GM19467 (cell line): Measurements from ENCODE around the gene CCDC12.

ENCODE experiments used
- ATAC-seq: cut with Tn5 transposase; IDR thresholded peaks from one replicate; pipeline ENCODE4 v1.9.1; 2021; ENCODE audit warnings: mild to moderate bottlenecking, moderate library complexity; ENCODE audit not compliant: unreplicated experiment

Gene CCDC12

DNA sequence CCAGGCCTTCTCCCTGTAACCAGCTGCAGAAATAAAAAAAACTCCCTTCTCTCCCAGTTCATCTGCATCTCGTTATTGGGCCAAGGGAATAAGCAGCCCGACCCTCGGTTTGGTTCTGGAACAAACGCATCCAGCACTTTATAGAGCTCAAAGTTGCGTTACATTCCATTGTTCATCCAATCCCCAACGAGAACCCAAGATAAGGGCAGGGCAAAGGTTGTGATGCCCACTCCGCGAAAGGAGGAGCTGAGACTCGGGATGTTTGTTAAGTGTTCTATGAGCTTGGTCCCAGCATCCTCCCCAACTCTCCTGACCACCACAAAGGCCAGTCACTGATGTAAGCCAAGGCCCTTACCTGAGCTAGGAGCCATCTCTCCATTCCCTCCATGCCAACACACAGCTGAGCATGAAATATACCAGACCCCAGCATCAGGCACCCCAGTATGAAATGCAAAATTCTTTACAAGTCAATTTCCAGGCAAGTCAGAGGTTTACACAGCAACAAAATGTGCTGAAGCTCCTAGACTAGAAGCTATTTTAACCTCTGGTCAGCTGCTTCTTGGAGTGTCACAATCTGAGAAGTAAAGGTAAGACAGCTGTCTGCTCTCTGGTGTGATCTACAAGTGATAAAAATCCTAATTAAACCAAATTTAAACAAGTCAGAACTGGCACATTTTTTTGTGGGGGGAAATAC, 17.9 kb downstream of the CCDC12 start:
- no peak for ATAC-seq

- ATAC-seq, result no peak
Measured at GRCh38 chr3:46957092-46957820, 19.3 kb downstream of the CCDC12 start.

- ATAC-seq, result no peak
Measured at GRCh38 chr3:46955801-46956259, 20.7 kb downstream of the CCDC12 start.

- no peak for ATAC-seq
Measured at GRCh38 chr3:46955157-46955556, 21.4 kb downstream of the CCDC12 start.

DNA sequence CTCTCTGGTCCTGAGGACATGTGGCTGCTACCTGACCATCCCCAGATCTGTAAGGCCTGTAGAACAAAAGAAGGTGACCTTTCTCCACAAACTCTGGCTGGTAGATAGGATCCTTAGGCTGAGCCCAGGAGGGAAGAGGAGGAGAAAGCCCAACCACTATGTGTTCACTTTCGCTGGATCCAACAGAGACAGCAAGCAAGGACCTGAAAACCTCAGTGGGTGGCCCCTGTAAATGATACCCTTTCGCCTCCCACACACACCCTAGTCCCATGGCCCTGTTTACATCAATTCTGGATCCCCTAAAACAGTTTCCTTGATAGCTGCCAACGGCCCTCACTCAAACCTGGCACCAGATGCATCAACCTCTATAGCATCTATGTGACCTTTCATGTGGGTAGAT, 22.4 kb downstream of the CCDC12 start:
- ATAC-seq, result no peak

- no peak for ATAC-seq
Measured at GRCh38 chr3:46953234-46954010, 23.1 kb downstream of the CCDC12 start.

GRCh38 chr3:46952813-46953212, 23.7 kb downstream of the CCDC12 start:
- no peak for ATAC-seq

DNA sequence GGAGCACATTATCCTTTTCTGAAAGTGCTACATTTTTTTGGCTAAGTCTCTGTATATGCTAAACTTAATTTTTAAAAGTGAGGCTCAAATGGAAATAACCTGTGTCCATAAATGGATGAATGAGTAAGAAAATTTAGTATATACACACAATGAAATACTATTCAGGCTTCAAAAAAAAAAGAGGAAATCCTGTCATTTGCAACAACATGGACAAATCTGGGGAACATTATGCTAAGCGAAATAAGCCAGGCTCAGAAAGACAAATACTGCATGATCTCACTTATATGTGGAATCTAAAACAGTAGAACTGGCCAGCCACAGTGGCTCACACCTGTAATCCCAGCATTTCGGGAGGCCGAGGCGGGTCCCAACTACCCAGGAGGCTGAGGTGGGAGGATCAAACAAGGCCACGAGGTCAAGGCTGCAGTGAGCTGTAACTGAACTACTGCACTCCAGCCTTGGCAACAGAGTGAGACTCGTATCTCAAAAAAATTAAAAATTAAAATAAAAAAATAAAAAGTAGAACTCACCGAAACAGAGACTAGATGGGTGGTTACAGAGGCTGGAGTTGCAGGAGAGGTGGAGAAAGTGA, 25.8 kb downstream of the CCDC12 start:
- no peak for ATAC-seq

DNA sequence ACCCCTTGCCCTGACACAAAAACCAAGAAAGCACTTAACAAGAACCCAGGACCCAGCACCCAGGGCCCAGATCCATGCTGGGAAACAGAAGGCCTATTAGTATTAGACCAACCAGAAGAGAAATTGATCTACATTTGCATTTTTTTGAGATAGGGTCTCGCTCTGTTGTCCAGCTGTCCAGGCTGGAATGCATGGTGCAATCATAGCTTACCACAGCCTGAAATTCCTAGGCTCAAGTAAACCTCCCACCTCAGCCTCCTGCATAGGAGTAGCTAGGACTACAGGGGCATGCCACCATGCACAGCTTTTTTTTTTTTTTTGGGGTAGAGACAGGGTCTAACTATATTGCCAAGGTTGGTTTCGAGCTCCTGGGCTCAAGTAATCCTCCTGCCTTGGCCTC, 26.4 kb downstream of the CCDC12 start:
- no peak for ATAC-seq

DNA sequence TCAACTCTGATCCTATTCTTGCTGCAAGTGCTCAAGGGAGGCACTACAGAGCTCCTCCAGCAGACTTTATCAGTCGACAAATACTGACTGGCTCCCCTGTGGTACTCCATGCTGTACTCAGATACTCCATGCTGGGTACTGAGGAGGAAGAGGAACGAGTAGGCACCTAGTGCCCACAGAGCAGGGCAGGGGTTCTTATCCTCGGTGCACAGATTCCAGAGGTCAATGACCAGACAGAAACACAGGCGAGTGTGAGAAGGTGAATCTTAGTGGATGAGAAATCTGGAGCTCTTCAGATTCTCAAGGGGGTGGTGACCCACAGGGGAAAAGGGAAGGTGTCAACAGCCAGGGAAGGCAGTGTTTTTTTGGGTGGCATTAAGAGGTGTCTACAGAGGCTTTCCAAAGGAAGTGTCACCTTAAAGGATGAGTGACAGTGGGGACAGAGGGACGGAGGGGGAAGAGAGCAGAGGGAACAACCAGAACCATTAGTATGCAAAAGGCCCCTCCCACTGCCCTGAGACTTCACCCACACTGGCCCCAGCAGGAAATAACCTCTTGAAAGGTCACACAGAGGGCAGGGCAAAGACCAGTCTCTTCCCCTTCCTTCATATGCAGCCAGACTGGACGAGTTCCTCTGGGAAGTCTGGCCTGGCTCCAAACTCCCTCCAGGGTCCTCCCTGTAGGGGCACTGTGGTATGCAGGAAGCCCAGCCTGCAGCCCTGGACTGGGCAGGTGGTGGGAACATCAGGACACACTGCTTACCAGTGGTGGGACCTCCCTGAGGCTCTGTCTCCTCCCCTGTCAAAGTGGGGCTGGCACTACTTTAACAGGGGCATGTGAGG, 27.5 kb downstream of the CCDC12 start:
- ATAC-seq, result peak; percentile 43

DNA sequence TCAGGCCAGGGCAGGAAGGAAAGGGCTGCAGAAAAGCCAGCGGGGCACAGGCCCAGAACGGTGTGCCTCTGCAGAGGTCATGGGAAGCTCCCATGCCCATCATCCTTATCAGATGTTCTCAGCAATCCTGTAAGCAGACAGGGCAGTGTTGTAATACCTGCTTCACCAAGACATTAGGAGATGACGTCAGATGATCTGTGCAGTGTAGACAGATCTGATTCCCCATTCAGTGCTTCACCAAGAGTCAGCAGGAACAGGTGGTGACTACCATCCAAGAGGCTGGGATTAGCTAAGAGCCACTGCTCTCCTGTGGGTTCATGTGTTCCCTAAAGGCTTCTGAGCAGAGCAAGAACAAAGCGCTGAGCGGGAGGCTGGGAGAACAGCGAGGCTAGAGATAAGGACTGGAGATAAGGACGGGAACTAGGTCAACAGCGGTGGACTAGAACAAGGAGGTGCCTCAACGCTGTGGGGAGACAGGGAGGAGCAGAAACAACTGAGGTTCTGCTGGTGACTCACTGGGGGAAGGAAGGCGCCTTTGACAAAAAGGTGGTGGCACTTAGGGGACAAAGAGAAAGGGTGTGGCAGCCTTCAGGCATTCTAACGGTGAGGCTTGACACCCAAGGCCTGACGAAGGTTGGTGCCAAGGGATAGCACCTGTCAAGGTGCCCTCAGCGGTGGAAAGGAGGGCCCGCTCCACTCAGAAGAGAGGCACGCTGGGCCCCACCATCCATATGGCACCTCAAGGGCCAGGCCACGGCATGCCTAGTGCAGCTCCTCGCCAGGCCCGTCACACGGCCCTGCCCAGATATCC, 28.4 kb downstream of the CCDC12 start:
- ATAC-seq, result no peak

DNA sequence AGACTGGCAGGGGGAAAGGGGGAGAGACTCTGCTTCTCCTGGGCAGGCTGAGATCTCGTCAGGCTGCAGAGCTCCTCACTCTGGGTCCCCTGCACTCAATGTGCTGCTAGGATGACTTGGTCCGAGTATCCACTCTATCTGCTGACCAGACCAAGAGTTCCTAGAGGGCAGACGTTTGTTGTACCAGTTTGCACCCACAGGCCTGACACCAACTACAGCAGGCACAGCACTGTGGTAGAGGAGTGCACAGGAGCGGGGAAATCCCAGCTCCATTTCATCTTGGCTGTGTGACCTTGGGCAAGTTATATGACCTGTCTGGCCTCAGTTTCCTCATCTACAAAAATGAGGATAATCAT, 29.0 kb downstream of the CCDC12 start:
- ATAC-seq, result no peak

DNA sequence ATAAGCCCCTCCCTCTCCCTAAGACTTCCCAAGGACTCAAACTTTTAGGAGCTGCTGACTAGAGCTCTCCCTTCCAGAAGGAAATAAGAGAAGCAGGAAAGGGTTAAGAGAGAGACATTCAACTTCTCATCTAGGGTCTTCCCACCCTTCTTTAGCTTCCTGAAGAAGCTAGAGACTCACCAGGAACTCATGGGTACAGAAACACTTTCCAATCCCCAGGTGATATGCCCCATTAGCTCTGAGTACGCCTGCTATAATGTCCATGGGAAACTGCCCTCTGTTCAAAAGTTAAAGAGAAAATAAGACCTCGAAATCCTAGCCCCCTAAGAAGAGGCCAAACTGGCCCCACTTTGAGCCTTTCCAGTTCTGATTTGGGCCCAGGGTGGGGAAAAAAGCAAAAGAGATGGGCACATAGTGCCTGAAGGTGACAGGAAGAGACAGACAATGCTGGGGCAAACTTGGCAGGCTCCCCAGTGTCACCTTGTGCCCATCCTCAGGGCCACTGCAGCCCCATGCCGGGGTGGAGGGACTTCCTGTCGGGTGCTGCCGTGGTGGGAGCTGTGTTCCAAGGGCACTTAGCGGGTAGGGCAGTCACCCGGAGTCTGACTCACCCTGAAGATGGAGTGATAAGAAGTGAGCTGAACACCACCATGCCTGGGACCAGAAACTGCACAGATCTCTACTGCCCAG, 29.5 kb downstream of the CCDC12 start:
- no peak for ATAC-seq

DNA sequence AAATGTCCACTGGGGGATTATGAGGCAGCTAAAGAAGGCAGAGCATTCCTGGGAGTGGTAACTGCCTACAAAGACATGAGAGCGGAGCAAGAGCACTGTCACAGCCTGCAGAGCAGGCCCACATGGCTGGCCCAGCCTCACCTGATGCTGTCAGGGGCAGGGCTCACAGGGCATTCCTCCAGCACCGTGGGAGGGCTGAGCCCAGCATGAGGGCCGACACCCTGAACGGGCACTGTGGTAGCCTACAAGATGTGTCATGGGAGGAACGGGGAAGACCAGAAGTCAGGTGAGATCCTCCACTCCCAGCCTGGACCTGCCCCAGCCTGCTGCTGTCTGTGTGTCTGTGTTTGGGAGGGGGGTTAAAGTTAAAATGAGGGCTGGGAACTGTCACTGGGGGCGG, 30.1 kb downstream of the CCDC12 start:
- no peak for ATAC-seq

- no peak for ATAC-seq
Measured at GRCh38 chr3:46944191-46944590, 32.4 kb downstream of the CCDC12 start.

GRCh38 chr3:46943237-46944187, 33.0 kb downstream of the CCDC12 start:
- no peak for ATAC-seq

DNA sequence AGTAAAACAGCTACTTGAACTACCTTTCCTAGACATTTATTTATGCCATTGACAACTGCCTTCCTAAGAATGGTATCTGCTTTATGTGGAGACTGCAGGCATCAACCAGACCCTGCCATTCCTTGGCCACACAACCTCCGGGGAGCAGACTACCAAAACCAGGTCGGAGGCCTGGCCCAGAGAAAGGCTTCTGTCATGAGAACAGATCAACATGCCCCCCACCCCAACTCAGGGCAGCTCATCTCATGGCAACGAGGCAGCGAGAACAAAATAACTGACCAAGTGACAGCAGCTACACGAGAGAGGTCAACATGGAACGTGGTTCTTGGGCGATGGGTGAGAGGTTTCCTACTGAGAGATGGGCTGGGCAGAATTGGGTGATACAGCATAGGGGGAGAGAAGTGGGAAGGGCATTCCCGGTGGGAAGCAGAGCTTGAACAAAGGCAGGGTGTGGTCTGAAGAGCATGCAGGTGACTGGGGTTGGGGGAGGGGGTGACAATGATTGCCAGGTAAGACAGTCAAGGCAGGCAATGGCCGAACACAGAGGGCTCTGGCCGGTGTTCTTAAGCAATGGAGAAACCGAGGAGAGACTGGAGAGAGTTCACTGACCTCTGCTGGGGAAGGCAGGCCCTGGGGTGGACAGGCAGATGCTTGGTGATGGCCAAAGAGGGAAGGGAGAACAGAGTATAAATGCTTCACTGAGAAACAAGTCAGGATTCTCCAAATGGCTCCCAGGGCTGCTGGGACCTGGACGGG, 33.9 kb downstream of the CCDC12 start:
- no peak for ATAC-seq
